NT2/D1 (cell line): Measurements from ENCODE around the gene CTU2.

ENCODE experiments used
- DNase-seq: peaks from one replicate; pipeline ENCODE4 v3.0.0-alpha.2; 2011; ENCODE audit warnings: low read depth, low spot score
- H3K27me3 ChIP-seq: 2 replicates; pipeline ENCODE4 v1.6.0; 2011; ENCODE audit warnings: mild to moderate bottlenecking; ENCODE audit not compliant: insufficient read length, insufficient read depth
- H3K36me3 ChIP-seq: 2 replicates; pipeline ENCODE4 v1.6.1; 2011; ENCODE audit warnings: mild to moderate bottlenecking, low read length, mixed read lengths; ENCODE audit not compliant: insufficient read depth, insufficient read length
- H3K4me1 ChIP-seq: 2 replicates; pipeline ENCODE4 v1.5.1; 2011; ENCODE audit not compliant: insufficient read depth, insufficient read length
- H3K4me3 ChIP-seq: 2 replicates; pipeline ENCODE4 v1.5.1; 2011; ENCODE audit warnings: low read depth; ENCODE audit not compliant: insufficient read length
- H3K9ac ChIP-seq: 2 replicates; pipeline ENCODE4 v1.6.0; 2011; ENCODE audit warnings: low read depth; ENCODE audit not compliant: insufficient read length
- H3K9me3 ChIP-seq: 2 replicates; pipeline ENCODE4 v1.5.1; 2011; ENCODE audit warnings: mild to moderate bottlenecking, low read length; ENCODE audit not compliant: insufficient read depth
- SUZ12 ChIP-seq: IDR thresholded peaks from 2 replicates; pipeline ENCODE4 v1.6.1; 2011; ENCODE audit not compliant: insufficient read length, insufficient read depth; ENCODE audit errors: extremely low read depth
- YY1 ChIP-seq: IDR thresholded peaks from 2 replicates; pipeline ENCODE4 v1.6.1; 2011; ENCODE audit not compliant: insufficient read length, insufficient read depth
- ZNF274 ChIP-seq: IDR thresholded peaks from 2 replicates; pipeline ENCODE4 v1.6.1; 2011; ENCODE audit warnings: mild to moderate bottlenecking, low read depth, low read length

Gene CTU2

GRCh38 chr16:88764080-88764479 lies 57.8 kb downstream of the CTU2 start:
- no peak overlapping the region for H3K9ac ChIP-seq
- H3K4me1 ChIP-seq: peaks cover 68% of the 10 kb centered on the region
- no peak overlapping the region for H3K4me3 ChIP-seq
- DNase-seq: no peak
- H3K9me3 ChIP-seq: no peaks in the 10 kb centered on the region
- H3K36me3 ChIP-seq: peaks cover 40% of the 10 kb centered on the region
- no peak for TF ChIP-seq ZNF274
- TF ChIP-seq YY1: no peak
- no peak for TF ChIP-seq SUZ12
- peaks cover 45% of the 10 kb centered on the region for H3K27me3 ChIP-seq

DNA sequence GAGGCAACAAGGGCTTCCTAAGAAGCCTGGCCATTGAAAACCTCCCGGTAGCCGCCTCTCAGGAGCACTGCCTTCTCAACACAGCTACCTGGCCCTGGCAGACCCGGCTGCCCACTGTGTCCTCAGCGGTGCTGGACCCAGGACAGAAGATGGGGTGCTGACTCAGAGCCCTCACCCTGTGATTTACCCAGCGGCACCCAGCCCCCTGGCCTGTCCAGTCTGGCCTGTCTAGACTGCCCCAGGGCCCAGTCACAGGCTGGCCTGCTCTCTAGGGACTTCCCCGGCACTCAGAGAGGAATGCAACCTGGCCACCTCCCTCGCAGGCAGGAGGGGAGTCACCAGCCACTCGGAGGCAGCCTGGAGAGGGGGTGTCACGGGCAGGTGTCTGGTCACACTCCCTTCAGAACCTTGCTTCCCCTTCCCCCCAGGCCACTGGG lies 58.6 kb downstream of the CTU2 start:
- no peak for TF ChIP-seq YY1
- H3K4me1 ChIP-seq: peaks cover 68% of the 10 kb centered on the region
- no peak overlapping the region for H3K4me3 ChIP-seq
- peaks cover 39% of the 10 kb centered on the region for H3K36me3 ChIP-seq
- H3K9ac ChIP-seq: no peak overlapping the region
- DNase-seq: no peak
- H3K9me3 ChIP-seq: no peaks in the 10 kb centered on the region
- H3K27me3 ChIP-seq: peaks cover 45% of the 10 kb centered on the region
